NK-92 (cell line): Measurements from ENCODE around the gene BCAS3.

Experiments
- DNase-seq: peaks from one replicate; lab custom pipeline; 2025; ENCODE audit not compliant: unreplicated experiment; lab: John Stamatoyannopoulos, UW

Gene BCAS3

DNA sequence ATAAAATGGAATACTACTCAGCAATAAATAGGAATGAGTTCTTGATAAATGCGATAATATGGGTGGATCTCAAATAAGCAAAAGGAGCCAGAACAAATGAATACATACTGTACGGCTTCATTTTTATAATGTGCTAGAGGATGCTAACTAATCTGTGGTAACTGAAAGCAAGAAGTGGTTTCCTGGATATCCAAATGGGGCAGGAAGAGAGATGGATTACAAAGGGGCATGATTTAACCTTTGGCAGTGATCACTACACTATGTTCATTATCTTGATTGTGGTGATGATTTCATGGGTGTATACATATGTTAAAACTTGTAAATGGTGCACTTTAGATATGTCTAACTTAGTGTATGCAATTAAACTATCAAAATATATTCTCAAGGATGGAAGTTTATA lies 499.7 kb downstream of the BCAS3 start:
- no peak for DNase-seq

GRCh38 chr17:61178284-61178683 lies 500.6 kb downstream of the BCAS3 start:
- DNase-seq = no peak

- no peak for DNase-seq
These were observed 501.7 kb downstream of the BCAS3 start for GRCh38 chr17:61179380-61179806.

DNA sequence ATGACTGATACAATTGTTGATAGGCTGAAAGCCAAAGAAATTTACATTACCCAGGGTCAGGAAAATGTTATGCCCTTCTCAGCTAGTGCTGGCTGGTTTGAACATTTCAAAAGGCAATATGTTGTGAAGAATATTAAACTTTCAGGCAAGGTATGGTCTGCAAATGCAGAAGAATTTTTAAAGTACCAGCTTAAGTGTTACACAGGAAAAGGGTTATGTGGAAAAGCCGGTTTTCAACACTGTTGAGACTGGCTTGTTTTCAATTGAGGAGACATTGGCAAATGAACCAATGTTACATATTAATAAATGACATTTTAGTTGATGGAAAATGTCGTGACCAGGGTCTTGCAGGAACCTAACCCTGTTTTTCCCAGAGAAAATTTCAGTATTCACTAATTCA lies 506.1 kb downstream of the BCAS3 start:
- DNase-seq = no peak

- no peak for DNase-seq
These were observed 507.7 kb downstream of the BCAS3 start for GRCh38 chr17:61185385-61185784.

- DNase-seq = no peak
These were observed 509.4 kb downstream of the BCAS3 start for GRCh38 chr17:61187038-61187437.

GRCh38 chr17:61188081-61188480 lies 510.4 kb downstream of the BCAS3 start:
- DNase-seq = no peak

GRCh38 chr17:61189968-61190367 lies 512.3 kb downstream of the BCAS3 start:
- no peak for DNase-seq

DNA sequence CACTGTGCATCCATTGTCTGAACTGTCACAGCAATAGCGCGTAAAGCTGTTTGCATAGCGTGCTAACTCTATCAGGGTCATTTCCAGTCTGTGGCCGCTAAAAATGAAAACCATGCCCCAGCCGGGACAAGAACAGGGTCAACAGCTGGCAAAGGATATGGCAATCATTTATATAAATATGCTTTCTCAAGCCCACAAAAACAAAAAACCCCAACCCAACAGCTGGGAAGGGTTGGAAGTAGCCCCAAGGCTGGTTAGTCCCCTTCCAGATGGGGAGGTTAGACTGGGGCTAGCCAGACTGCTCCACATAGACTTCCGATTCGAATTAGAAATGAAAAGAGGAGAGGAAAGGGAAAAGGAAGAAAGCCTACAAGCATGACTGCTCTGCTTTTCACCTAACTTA lies 518.7 kb downstream of the BCAS3 start:
- no peak for DNase-seq

GRCh38 chr17:61196799-61197198 lies 519.1 kb downstream of the BCAS3 start:
- no peak for DNase-seq

GRCh38 chr17:61199431-61200338 lies 522.0 kb downstream of the BCAS3 start:
- DNase-seq = no peak

GRCh38 chr17:61200339-61200715 lies 522.7 kb downstream of the BCAS3 start:
- no peak for DNase-seq

DNA sequence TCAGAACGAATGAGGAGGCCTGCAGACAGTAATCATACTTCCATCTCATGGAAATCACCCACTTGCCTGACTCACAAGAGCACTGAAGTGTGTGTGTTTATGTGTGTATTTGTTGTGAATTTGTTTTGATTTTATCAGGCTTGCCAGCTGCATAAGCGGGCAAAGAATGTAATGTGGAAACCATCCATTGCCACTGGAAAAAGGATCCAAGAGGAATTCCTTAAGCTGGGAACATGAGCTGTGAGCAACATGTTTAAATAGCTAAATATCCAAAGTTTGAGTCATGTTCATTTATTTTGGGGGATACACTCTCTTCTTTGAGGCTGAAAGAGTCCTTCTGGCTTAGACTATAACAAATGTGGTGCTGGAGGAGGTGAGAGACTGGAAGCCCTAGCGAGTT lies 523.6 kb downstream of the BCAS3 start:
- DNase-seq = no peak

DNA sequence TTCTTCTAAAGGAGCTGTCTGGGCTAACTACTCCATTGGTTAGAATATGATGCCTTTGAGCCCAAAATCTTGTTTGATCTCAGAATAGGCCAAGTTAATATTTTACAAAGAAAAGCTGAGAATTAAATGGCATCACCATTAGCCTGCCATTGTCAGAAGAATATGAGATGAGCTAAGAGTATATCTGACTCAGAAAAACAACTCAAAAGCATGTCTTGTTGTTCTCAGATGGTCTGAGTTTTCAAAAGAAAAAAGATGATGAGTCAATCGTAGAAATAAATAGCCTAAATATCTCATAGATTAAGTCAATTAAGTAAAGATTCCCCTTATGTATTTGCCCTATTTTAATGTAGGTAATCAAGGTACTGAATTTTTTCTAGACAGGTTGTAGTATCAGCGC lies 524.9 kb downstream of the BCAS3 start:
- no peak for DNase-seq

- DNase-seq = no peak
These were observed 526.0 kb downstream of the BCAS3 start for GRCh38 chr17:61203671-61204131.

- no peak for DNase-seq
These were observed 526.8 kb downstream of the BCAS3 start for GRCh38 chr17:61204456-61204855.

GRCh38 chr17:61205401-61205800 lies 527.8 kb downstream of the BCAS3 start:
- no peak for DNase-seq

- DNase-seq = no peak
These were observed 528.3 kb downstream of the BCAS3 start for GRCh38 chr17:61205931-61206330.

- DNase-seq = no peak
These were observed 529.3 kb downstream of the BCAS3 start for GRCh38 chr17:61206922-61207321.

GRCh38 chr17:61208301-61209105 lies 530.9 kb downstream of the BCAS3 start:
- DNase-seq = no peak

DNA sequence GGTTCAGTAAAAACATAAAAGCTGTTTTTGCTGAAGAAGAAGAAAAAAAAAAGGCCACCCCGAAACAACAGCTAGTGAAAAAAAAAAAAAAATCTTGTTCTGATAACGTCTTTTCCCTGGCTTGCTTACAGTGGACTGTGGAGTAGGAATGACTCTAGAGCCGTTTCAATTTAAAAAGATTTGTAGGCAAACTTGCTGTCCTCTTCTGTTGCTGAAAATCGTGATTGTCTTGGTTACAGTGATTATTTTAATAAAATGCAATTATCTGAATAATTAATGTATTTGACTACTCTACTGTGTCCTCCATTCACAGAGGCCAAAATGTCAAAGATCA lies 531.4 kb downstream of the BCAS3 start:
- DNase-seq = no peak

GRCh38 chr17:61209525-61209924 lies 531.9 kb downstream of the BCAS3 start:
- no peak for DNase-seq
